GM23248 (cell line): ENCODE data around the gene AVPI1. TPM values are rescaled to one million over a fixed set of nuclear protein-coding genes. Genes with fewer than 3 reads are reported as not detected.

Source experiments
- DNase-seq: peaks from one replicate; pipeline ENCODE4 v3.0.0-alpha.2; 2015
- H2AFZ ChIP-seq: fragments of 200-600 bp; sonication (generic); 2 replicates; pipeline ENCODE4 v1.6.1; 2016; ENCODE audit warnings: antibody characterized with exemption
- H3F3A ChIP-seq: fragments of 200-600 bp; sonication (generic); 2 replicates; pipeline ENCODE4 v1.6.1; 2016; ENCODE audit warnings: mild to moderate bottlenecking, antibody characterized with exemption, mixed run types; ENCODE audit not compliant: insufficient read depth
- H3K27ac ChIP-seq: fragments of 200-600 bp; sonication (generic); 2 replicates; pipeline ENCODE4 v1.5.1; 2016; ENCODE audit warnings: mild to moderate bottlenecking
- H3K27me3 ChIP-seq: fragments of 200-600 bp; sonication (generic); replicated peaks from 2 replicates; pipeline ENCODE4 v1.6.1; 2016; ENCODE audit warnings: mild to moderate bottlenecking; ENCODE audit not compliant: insufficient read depth
- H3K36me3 ChIP-seq: fragments of 200-600 bp; sonication (generic); 2 replicates; pipeline ENCODE4 v1.6.1; 2016; ENCODE audit warnings: low read depth, mild to moderate bottlenecking
- H3K4me1 ChIP-seq: fragments of 200-600 bp; sonication (generic); 2 replicates; pipeline ENCODE4 v1.6.1; 2016; ENCODE audit warnings: mild to moderate bottlenecking; ENCODE audit not compliant: insufficient read depth
- H3K4me2 ChIP-seq: fragments of 200-600 bp; sonication (generic); one replicate; pipeline ENCODE4 v1.6.1; 2016; ENCODE audit warnings: mild to moderate bottlenecking; ENCODE audit not compliant: unreplicated experiment
- H3K4me3 ChIP-seq: fragments of 200-600 bp; sonication (generic); 2 replicates; pipeline ENCODE4 v1.5.1; 2016; ENCODE audit warnings: mild to moderate bottlenecking
- H3K79me2 ChIP-seq: fragments of 200-600 bp; sonication (generic); 2 replicates; pipeline ENCODE4 v1.6.1; 2016; ENCODE audit warnings: mild to moderate bottlenecking; ENCODE audit not compliant: insufficient read depth
- H3K9ac ChIP-seq: fragments of 200-600 bp; sonication (generic); 2 replicates; pipeline ENCODE4 v1.6.1; 2016; ENCODE audit warnings: mild to moderate bottlenecking
- H3K9me2 ChIP-seq: fragments of 200-600 bp; sonication (generic); 2 replicates; pipeline ENCODE4 v1.6.1; 2016; ENCODE audit warnings: mixed run types, mild to moderate bottlenecking, moderate library complexity; ENCODE audit not compliant: insufficient read depth
- H3K9me3 ChIP-seq: fragments of 200-600 bp; sonication (generic); one replicate; pipeline ENCODE4 v1.6.1; 2017; ENCODE audit warnings: low read depth
- H4K20me1 ChIP-seq: fragments of 200-600 bp; sonication (generic); 2 replicates; pipeline ENCODE4 v1.6.0; 2016; ENCODE audit not compliant: insufficient read depth
- EZH2 ChIP-seq: fragments of 200-600 bp; sonication (generic); IDR thresholded peaks from 2 replicates; pipeline ENCODE4 v1.6.1; 2018; ENCODE audit warnings: antibody characterized with exemption, mild to moderate bottlenecking; ENCODE audit not compliant: insufficient read depth, poor library complexity, severe bottlenecking
- EZH2phosphoT487 ChIP-seq: fragments of 200-600 bp; sonication (generic); IDR thresholded peaks from 2 replicates; pipeline ENCODE4 v1.6.1; 2018; ENCODE audit warnings: antibody characterized with exemption, moderate library complexity, mild to moderate bottlenecking, low read depth; ENCODE audit not compliant: insufficient read depth
- WGBS, 2 experiments: methylation state at CpG; one replicate each; pipeline ENCODE4 v1.1.6; 2015 to 2017; ENCODE audit warnings: low lambda C conversion rate in 2 of 2, low coverage in 1 of 2; ENCODE audit errors: missing lambda C conversion rate in 2 of 2; 5-methylcytosine and 5-hydroxymethylcytosine counted together
- in situ Hi-C: fragments of 300-500 bp; cut with MboI; formaldehyde crosslinking; loops from 2 replicates; pipeline ENCODE4 v1.15.0; 2020
- polyA plus RNA-seq: library from polyadenylated mRNA; unstranded; fragments of >200 nt; fragmentation: Nextera tagmentation; extraction: Ambion mirVana; gene quantifications from 2 replicates; pipeline ENCODE4 v1.2.1, GENCODE V29; 2016
- total RNA-seq: library from RNA; depleted of rRNA; stranded (reverse); fragments of >200 nt; shearing (Covaris generic); gene quantifications from 2 replicates; pipeline ENCODE4 v1.2.3, GENCODE V29; 2014

Gene AVPI1
- total and polyA plus RNA-seq, 2 experiments from 2014 or later: 31.4 to 33.8 TPM

GRCh38 chr10:97632949-97633884 lies 53.8 kb downstream of the AVPI1 start, which contains the start of gene MORN4:
Gene MORN4 (minus strand): TSS chr10:97633500. CDS start chr10:97619653, 13,847 bp downstream.
- peak; percentile 97 for DNase-seq
- H3K4me3 ChIP-seq: peak within 1 kb of the TSS; percentile 89
- WGBS, 2 experiments: 1% methylated on average over 58 to 62 of the region's 62 CpGs
- H3F3A ChIP-seq: 0 out of 2 replicates have a peak, but pooled peaks cover under 1% of the 10 kb centered on the region
- H3K9ac ChIP-seq: peak within 1 kb of the TSS; percentile 81
- in situ Hi-C loops: no loop called here
- H3K79me2 ChIP-seq: peaks cover 12% of the 10 kb centered on the region
- H4K20me1 ChIP-seq: no peaks in the 10 kb centered on the region
- TF ChIP-seq EZH2phosphoT487 (no peak), EZH2 (no peak)
- peak within 1 kb of the TSS; percentile 95 for H3K4me2 ChIP-seq
- peak within 1 kb of the TSS; percentile 100 for H2AFZ ChIP-seq
- peak within 1 kb of the TSS; percentile 39 for H3K27ac ChIP-seq
- no peaks in the 10 kb centered on the region for H3K27me3 ChIP-seq
- H3K36me3 ChIP-seq: no peaks in the 10 kb centered on the region
- peaks cover 12% of the 10 kb centered on the region; the same call in 1 of the 2 replicates for H3K4me1 ChIP-seq
- H3K9me3 ChIP-seq: no peaks in the 10 kb centered on the region
- no peaks in the 10 kb centered on the region for H3K9me2 ChIP-seq

GRCh38 chr10:97631098-97631497 lies 55.9 kb downstream of the AVPI1 start:
- no peak overlapping the region for H3K4me2 ChIP-seq
- no peak overlapping the region for H3K27ac ChIP-seq
- H3K4me1 ChIP-seq: peaks cover 12% of the 10 kb centered on the region; the same call in 1 of the 2 replicates
- no peaks in the 10 kb centered on the region for H3K27me3 ChIP-seq
- H3K79me2 ChIP-seq: peaks cover 12% of the 10 kb centered on the region
- in situ Hi-C loops: no loop called here
- no peak for TF ChIP-seq EZH2phosphoT487
- TF ChIP-seq EZH2: no peak
- H3F3A ChIP-seq: 0 out of 2 replicates have a peak, but pooled peaks cover 4% of the 10 kb centered on the region
- H3K36me3 ChIP-seq: no peaks in the 10 kb centered on the region
- no peak overlapping the region for H2AFZ ChIP-seq
- no peaks in the 10 kb centered on the region for H4K20me1 ChIP-seq
- no peak overlapping the region for H3K4me3 ChIP-seq
- no peaks in the 10 kb centered on the region for H3K9me3 ChIP-seq
- DNase-seq: peak; percentile 55
- no peak overlapping the region for H3K9ac ChIP-seq
- H3K9me2 ChIP-seq: no peaks in the 10 kb centered on the region

- Histone ChIP-seq H3K4me1 (peaks cover 12% of the 10 kb centered on the region; the same call in 1 of the 2 replicates), H3K4me2 (no peak overlapping the region), H3K9ac (no peak overlapping the region), H3K27ac (no peak overlapping the region), H3K4me3 (no peak overlapping the region), H3K9me3 (no peaks in the 10 kb centered on the region), H4K20me1 (no peaks in the 10 kb centered on the region), H2AFZ (no peak overlapping the region), H3F3A (0 out of 2 replicates have a peak, but pooled peaks cover 4% of the 10 kb centered on the region), H3K79me2 (peaks cover 12% of the 10 kb centered on the region), H3K27me3 (no peaks in the 10 kb centered on the region), H3K9me2 (no peaks in the 10 kb centered on the region), H3K36me3 (no peaks in the 10 kb centered on the region)
- in situ Hi-C loops: no loop called here
- 95% methylated on average over 5 of the region's 5 CpGs for WGBS, 2 experiments
- TF ChIP-seq EZH2: no peak
- TF ChIP-seq EZH2phosphoT487: no peak
- DNase-seq: no peak
Measured at GRCh38 chr10:97629289-97629688, 57.8 kb downstream of the AVPI1 start.

GRCh38 chr10:97628228-97628627 lies 58.8 kb downstream of the AVPI1 start:
- no peaks in the 10 kb centered on the region for H4K20me1 ChIP-seq
- H3K9ac ChIP-seq: no peak overlapping the region
- H3K4me1 ChIP-seq: peaks cover 12% of the 10 kb centered on the region; the same call in 1 of the 2 replicates
- TF ChIP-seq EZH2phosphoT487 (no peak), EZH2 (no peak)
- H3K36me3 ChIP-seq: no peaks in the 10 kb centered on the region
- no peaks in the 10 kb centered on the region for H3K27me3 ChIP-seq
- H3K4me3 ChIP-seq: no peak overlapping the region
- H3K79me2 ChIP-seq: peaks cover 12% of the 10 kb centered on the region
- H3K9me3 ChIP-seq: no peaks in the 10 kb centered on the region
- 88 to 97% methylated on average over 3 of the region's 3 CpGs for WGBS, 2 experiments
- 0 out of 2 replicates have a peak, but pooled peaks cover 4% of the 10 kb centered on the region for H3F3A ChIP-seq
- DNase-seq: no peak
- no peaks in the 10 kb centered on the region for H3K9me2 ChIP-seq
- H3K4me2 ChIP-seq: no peak overlapping the region
- in situ Hi-C loops: no loop called here
- H2AFZ ChIP-seq: no peak overlapping the region
- H3K27ac ChIP-seq: no peak overlapping the region
